Measurements from ENCODE around the gene EYA4.

EYA4 gene

GRCh38 chr6:133362813-133363212 lies 121.7 kb downstream of the EYA4 start:
- Histone ChIP-seq H3K4me3 (ENCODE audit: low read length, poor library complexity, severe bottlenecking) (no peak overlapping the region), H3K27me3 (ENCODE audit: insufficient read depth, low read length, poor library complexity, severe bottlenecking) (no peaks in the 10 kb centered on the region), H2AFZ (ENCODE audit: low read length) (no peak overlapping the region), H3K4me2 (ENCODE audit: low read depth, low read length, poor library complexity, severe bottlenecking) (no peak overlapping the region), H3K9me3 (ENCODE audit: insufficient read depth, low read depth, low read length) (no peaks in the 10 kb centered on the region), H3K4me1 (ENCODE audit: insufficient read depth, low read length, poor library complexity, severe bottlenecking) (no peaks in the 10 kb centered on the region), H3K9ac (ENCODE audit: low read depth, low read length, poor library complexity, severe bottlenecking) (no peak overlapping the region), H3K79me2 (ENCODE audit: insufficient read depth, low read length) (no peaks in the 10 kb centered on the region), H3F3A (ENCODE audit: low read depth) (no peaks in the 10 kb centered on the region), H4K20me1 (ENCODE audit: insufficient read depth, low read length, poor library complexity, severe bottlenecking) (no peaks in the 10 kb centered on the region), H3K36me3 (ENCODE audit: insufficient read depth, low read length) (no peaks in the 10 kb centered on the region), H3K9me2 (replicated peaks; ENCODE audit: low read depth, low read length) (no peaks in the 10 kb centered on the region)
- TF ChIP-seq EZH2phosphoT487 (IDR thresholded peaks at IDR 0.05; ENCODE audit: borderline replicate concordance) (no peak), CTCF (conservative IDR thresholded peaks at IDR 0.05; ENCODE audit: low read length) (no peak)

DNA sequence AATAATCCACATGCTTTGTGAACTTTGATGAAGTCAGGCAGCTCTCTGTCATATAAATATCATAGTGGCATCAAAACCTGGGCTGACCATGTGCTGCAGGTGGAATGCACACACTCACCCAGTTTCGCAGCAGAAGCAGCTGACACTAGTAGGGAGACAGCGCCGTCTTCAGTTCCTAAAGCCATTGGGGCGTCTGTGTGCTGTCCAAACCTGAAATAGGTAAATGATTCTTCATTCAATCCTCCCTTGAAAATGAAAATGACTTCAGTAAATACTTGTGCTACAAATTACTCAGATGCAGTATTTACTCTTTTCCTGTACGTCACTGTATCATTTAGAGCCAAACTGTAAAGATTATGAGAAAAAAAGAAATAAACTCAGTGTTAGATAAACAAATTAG lies 127.5 kb downstream of the EYA4 start:
- TF ChIP-seq CTCF (conservative IDR thresholded peaks at IDR 0.05; ENCODE audit: low read length) = no peak
- no peak for TF ChIP-seq EZH2phosphoT487 (IDR thresholded peaks at IDR 0.05; ENCODE audit: borderline replicate concordance)
- Histone ChIP-seq H2AFZ (ENCODE audit: low read length) (no peak overlapping the region), H3F3A (ENCODE audit: low read depth) (no peaks in the 10 kb centered on the region), H3K4me1 (ENCODE audit: insufficient read depth, low read length, poor library complexity, severe bottlenecking) (no peaks in the 10 kb centered on the region), H3K9me2 (replicated peaks; ENCODE audit: low read depth, low read length) (no peaks in the 10 kb centered on the region), H3K27me3 (ENCODE audit: insufficient read depth, low read length, poor library complexity, severe bottlenecking) (no peaks in the 10 kb centered on the region), H3K36me3 (ENCODE audit: insufficient read depth, low read length) (no peaks in the 10 kb centered on the region), H3K4me2 (ENCODE audit: low read depth, low read length, poor library complexity, severe bottlenecking) (no peak overlapping the region), H4K20me1 (ENCODE audit: insufficient read depth, low read length, poor library complexity, severe bottlenecking) (no peaks in the 10 kb centered on the region), H3K9ac (ENCODE audit: low read depth, low read length, poor library complexity, severe bottlenecking) (no peak overlapping the region), H3K9me3 (ENCODE audit: insufficient read depth, low read depth, low read length) (no peaks in the 10 kb centered on the region), H3K4me3 (ENCODE audit: low read length, poor library complexity, severe bottlenecking) (no peak overlapping the region), H3K79me2 (ENCODE audit: insufficient read depth, low read length) (no peaks in the 10 kb centered on the region)

DNA sequence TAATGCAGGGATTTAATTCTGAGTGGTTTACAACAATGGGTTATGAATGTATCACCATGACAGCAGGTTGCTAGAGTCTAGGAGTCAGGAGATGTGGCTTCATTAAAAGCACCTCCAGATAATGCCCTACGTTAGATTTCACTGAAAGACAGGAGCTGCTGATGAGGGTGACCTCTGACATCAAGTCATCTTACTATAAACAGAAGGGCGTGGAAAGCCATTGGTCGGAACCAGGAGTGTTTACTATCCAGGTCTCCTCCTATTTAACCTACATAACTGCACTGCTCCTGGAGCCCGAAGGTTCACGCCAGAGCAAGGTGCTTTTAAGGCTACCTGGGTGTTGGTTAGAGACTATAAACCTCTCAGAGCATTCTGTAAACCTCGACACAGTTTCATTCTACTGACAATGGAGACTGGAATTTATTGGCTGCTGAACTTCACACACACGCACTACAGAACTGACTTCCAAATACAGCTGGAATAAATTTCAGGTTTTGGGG lies 128.7 kb downstream of the EYA4 start:
- no peaks in the 10 kb centered on the region for H3K9me3 ChIP-seq (ENCODE audit: insufficient read depth, low read depth, low read length)
- TF ChIP-seq EZH2phosphoT487 (IDR thresholded peaks at IDR 0.05; ENCODE audit: borderline replicate concordance) = no peak
- TF ChIP-seq CTCF (conservative IDR thresholded peaks at IDR 0.05; ENCODE audit: low read length) = no peak
- H4K20me1 ChIP-seq (ENCODE audit: insufficient read depth, low read length, poor library complexity, severe bottlenecking) = no peaks in the 10 kb centered on the region
- no peaks in the 10 kb centered on the region for H3K27me3 ChIP-seq (ENCODE audit: insufficient read depth, low read length, poor library complexity, severe bottlenecking)
- no peaks in the 10 kb centered on the region for H3F3A ChIP-seq (ENCODE audit: low read depth)
- H3K4me3 ChIP-seq (ENCODE audit: low read length, poor library complexity, severe bottlenecking) = no peak overlapping the region
- H3K79me2 ChIP-seq (ENCODE audit: insufficient read depth, low read length) = no peaks in the 10 kb centered on the region
- no peak overlapping the region for H3K9ac ChIP-seq (ENCODE audit: low read depth, low read length, poor library complexity, severe bottlenecking)
- H2AFZ ChIP-seq (ENCODE audit: low read length) = no peak overlapping the region
- no peaks in the 10 kb centered on the region for H3K36me3 ChIP-seq (ENCODE audit: insufficient read depth, low read length)
- H3K9me2 ChIP-seq (replicated peaks; ENCODE audit: low read depth, low read length) = no peaks in the 10 kb centered on the region
- no peaks in the 10 kb centered on the region for H3K4me1 ChIP-seq (ENCODE audit: insufficient read depth, low read length, poor library complexity, severe bottlenecking)
- H3K4me2 ChIP-seq (ENCODE audit: low read depth, low read length, poor library complexity, severe bottlenecking) = no peak overlapping the region
